ENCODE measurements around the gene HAPLN3. TPM values are rescaled to one million over a fixed set of nuclear protein-coding genes. Genes with fewer than 3 reads are reported as not detected.
A peak's percentile ranks its signal among the peaks of the same experiment; 100 is the strongest.

HAPLN3 gene
- total RNA-seq, 2 donors from 2014 or later: 1.9 to 3.6 TPM

DNA sequence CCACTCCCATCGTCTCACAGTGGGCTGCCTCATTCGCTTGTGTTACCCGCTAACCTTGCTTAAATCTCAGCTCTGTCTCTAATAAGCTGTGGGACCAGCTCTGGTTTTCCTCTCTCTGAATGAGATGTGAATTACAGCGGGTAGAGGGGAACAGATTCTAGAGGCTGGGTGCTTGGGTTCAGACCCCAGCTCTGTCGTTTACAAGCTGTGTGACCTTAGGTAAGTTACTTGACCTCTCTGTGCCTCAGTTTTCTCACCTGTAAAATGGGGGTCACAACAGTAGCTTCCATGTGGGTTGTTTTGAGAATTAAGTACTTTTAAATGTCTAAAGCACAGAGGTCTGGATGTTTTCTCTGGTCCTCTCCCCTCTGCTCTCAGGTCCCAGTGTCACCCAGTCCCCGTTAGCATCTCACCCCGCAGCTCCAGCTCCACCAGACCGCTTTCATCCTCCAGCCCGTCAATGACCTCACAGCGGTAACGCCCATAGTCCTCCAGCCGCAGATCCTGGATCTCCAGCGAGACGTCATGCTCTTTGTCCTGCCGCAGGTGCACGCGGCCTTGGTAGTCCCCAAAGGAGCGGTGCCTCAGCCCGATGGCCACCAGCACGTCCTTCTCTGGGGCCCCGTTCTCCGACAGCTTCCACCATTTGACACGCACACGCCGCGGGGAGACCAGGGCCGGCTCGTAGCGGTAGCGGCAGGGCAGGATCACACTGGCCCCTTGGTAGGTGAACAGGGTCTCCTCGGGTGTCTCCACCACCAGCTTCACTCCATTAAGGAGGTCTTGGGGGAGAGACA, 14.2 kb downstream of the HAPLN3 start:
- H3K27me3 ChIP-seq: no peaks in the 10 kb centered on the region
- TF ChIP-seq, protein P1, sequence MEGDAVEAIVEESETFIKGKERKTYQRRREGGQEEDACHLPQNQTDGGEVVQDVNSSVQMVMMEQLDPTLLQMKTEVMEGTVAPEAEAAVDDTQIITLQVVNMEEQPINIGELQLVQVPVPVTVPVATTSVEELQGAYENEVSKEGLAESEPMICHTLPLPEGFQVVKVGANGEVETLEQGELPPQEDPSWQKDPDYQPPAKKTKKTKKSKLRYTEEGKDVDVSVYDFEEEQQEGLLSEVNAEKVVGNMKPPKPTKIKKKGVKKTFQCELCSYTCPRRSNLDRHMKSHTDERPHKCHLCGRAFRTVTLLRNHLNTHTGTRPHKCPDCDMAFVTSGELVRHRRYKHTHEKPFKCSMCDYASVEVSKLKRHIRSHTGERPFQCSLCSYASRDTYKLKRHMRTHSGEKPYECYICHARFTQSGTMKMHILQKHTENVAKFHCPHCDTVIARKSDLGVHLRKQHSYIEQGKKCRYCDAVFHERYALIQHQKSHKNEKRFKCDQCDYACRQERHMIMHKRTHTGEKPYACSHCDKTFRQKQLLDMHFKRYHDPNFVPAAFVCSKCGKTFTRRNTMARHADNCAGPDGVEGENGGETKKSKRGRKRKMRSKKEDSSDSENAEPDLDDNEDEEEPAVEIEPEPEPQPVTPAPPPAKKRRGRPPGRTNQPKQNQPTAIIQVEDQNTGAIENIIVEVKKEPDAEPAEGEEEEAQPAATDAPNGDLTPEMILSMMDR (IDR thresholded peaks at IDR 0.05): no peak
- no peaks in the 10 kb centered on the region for H3K36me3 ChIP-seq
- no peaks in the 10 kb centered on the region for H3K4me1 ChIP-seq
- H3K27ac ChIP-seq: no peak overlapping the region
- intact Hi-C loops (cut with DNase I): no loop called here
- DNase-seq: no peak
- H3K4me3 ChIP-seq: no peak overlapping the region
- H3K9ac ChIP-seq (ENCODE audit: low read depth in 2 of 2, low read length in 2 of 2): no peak overlapping the region
- H3K9me3 ChIP-seq: no peaks in the 10 kb centered on the region

DNA sequence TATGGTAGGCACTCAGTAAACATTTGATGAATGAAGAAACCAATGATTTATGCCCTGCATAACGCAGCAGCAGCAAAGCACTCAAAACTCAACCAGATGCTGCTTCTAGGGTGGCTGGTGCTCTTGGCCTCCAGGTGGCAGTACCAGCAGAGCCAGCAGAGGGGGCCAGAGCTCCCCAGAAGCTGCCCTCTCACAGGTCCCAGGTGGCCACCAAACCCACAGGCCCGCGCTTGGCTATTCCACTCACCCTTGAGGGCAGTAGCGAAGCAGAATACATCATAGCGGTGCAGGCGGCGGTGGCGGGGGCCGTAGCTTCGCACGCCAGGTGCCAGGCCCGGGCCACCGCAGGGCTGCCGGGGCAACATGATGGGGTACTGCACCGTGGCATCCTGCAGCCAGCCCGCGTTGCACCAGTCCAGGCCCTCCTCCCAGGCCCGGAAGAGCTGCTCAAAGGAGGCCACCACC, 16.6 kb downstream of the HAPLN3 start:
- Histone ChIP-seq H3K9me3 (no peaks in the 10 kb centered on the region), H3K27me3 (no peaks in the 10 kb centered on the region), H3K27ac (no peak overlapping the region), H3K9ac (ENCODE audit: low read depth in 2 of 2, low read length in 2 of 2) (no peak overlapping the region), H3K4me1 (no peaks in the 10 kb centered on the region), H3K36me3 (no peaks in the 10 kb centered on the region), H3K4me3 (no peak overlapping the region)
- TF ChIP-seq, protein P1 (IDR thresholded peaks at IDR 0.05): peak; percentile 55
- intact Hi-C loops (cut with DNase I): no loop called here
- no peak for DNase-seq

DNA sequence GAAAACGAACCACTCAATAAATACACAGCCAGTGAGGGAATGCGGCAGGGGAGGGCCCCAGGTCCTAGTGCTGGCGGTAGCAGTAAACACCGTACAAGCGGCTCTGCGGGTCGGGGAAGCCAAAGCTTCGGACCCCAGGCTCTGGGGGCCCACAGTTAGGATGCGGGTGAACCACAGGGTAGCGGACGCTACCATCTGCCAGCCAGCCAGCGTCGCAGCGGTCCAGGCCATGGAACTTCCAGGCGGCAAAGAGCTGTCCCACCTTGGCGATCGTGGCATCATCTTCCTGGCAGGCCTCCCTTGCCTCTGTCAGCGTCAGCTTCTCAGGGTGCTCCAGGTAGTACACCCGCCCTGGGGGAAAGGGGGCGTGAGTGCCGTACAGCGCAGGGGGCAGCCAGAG, 17.4 kb downstream of the HAPLN3 start:
- Histone ChIP-seq H3K4me1 (no peaks in the 10 kb centered on the region), H3K27ac (no peak overlapping the region), H3K4me3 (no peak overlapping the region), H3K9me3 (no peaks in the 10 kb centered on the region), H3K36me3 (no peaks in the 10 kb centered on the region), H3K27me3 (no peaks in the 10 kb centered on the region), H3K9ac (ENCODE audit: low read depth in 2 of 2, low read length in 2 of 2) (no peak overlapping the region)
- intact Hi-C loops (cut with DNase I): no loop called here
- TF ChIP-seq, protein P1 (IDR thresholded peaks at IDR 0.05): no peak
- DNase-seq: no peak

DNA sequence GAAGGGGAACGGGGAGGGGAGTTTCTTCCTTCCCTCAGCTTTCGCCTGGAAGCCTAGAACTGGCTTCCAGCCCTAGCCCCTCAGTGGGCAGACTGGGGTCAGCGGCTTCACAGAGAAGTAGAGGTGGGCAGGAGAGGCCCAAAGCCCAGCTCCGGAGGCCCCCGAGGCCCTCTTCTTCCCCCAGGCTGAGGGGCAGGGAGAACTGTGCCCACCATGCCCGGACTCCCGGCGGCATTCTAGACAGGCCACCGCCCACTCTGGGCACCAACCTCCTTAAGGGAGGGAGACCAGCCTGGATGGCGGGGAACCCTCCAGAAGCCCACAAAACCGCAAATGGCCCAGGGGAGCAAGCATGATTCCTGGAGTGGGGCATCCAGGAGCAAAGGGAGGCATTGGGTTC, 17.9 kb downstream of the HAPLN3 start:
- H3K9me3 ChIP-seq: no peaks in the 10 kb centered on the region
- TF ChIP-seq, protein P1 (IDR thresholded peaks at IDR 0.05): no peak
- no peaks in the 10 kb centered on the region for H3K36me3 ChIP-seq
- no peak overlapping the region for H3K4me3 ChIP-seq
- H3K4me1 ChIP-seq: no peaks in the 10 kb centered on the region
- no peaks in the 10 kb centered on the region for H3K27me3 ChIP-seq
- DNase-seq: no peak
- no peak overlapping the region for H3K27ac ChIP-seq
- no peak overlapping the region for H3K9ac ChIP-seq (ENCODE audit: low read depth in 2 of 2, low read length in 2 of 2)
- intact Hi-C loops (cut with DNase I): no loop called here

DNA sequence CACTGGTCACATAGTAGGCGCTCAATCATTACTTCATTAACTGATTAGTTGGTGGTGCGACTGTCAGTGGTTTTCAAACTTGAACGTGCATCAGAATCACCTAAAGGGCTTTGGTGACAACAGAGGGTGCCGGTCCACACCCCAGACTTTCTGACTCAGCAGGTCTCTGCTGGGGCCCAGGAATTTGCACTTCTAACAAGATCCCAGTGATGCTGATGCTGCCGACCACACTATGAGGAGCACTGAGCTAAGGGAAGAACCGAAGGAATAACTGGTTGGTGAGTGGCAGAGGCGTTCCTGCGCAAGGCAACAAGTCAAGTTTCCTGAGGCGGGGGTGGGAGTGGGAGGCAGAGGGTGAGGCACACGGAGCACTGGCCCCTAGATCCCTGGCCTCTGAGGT, 18.8 kb downstream of the HAPLN3 start:
- TF ChIP-seq, protein P1 (IDR thresholded peaks at IDR 0.05): no peak
- no peak for DNase-seq
- Histone ChIP-seq H3K36me3 (no peaks in the 10 kb centered on the region), H3K27me3 (no peaks in the 10 kb centered on the region), H3K4me1 (no peaks in the 10 kb centered on the region), H3K4me3 (no peak overlapping the region), H3K9ac (ENCODE audit: low read depth in 2 of 2, low read length in 2 of 2) (no peak overlapping the region), H3K9me3 (no peaks in the 10 kb centered on the region), H3K27ac (no peak overlapping the region)
- intact Hi-C loops (cut with DNase I): no loop called here
